HepG2 (cell line): Measurements from ENCODE around the gene NEDD4L. TPM values are rescaled to one million over a fixed set of nuclear protein-coding genes. Genes with fewer than 3 reads are reported as not detected.
A peak's percentile ranks its signal among the peaks of the same experiment; 100 is the strongest.

Experiments
- ATAC-seq: fragments of 200-7000 bp; cut with Tn5 transposase; 3 replicates; pipeline ENCODE4 v1.9.1; 2020; ENCODE audit warnings: mild to moderate bottlenecking, moderate library complexity
- BruUV-seq: library from RNA; stranded (reverse); fragments of 400-500 nt; replicated peaks from 2 replicates; lab custom pipeline; 2021; lab: Mats Ljungman, UMichigan
- CTCF ChIA-PET: fragments of 300-600 bp; formaldehyde crosslinking; extraction: SDS; loops from one replicate; lab custom pipeline; 2021; ENCODE audit warnings: low total read pairs, inconsistent platforms, low intra/inter-chr PET ratio; lab: Yijun Ruan, JAX
- POLR2A ChIA-PET: fragments of 350-600 bp; sonication (Branson Sonifier 250); formaldehyde crosslinking; loops from one replicate; lab custom pipeline; 2020; ENCODE audit warnings: antibody characterized with exemption, inconsistent platforms; lab: Yijun Ruan, JAX
- DNase-seq: peaks from one replicate; pipeline ENCODE4 v3.0.0-alpha.2; 2015; ENCODE audit warnings: low spot score
- FAIRE-seq: peaks from 3 replicates; lab custom pipeline; 2011; peaks lifted over from hg19 to GRCh38; lab: Jason Lieb, UNC
- H2AFZ ChIP-seq: one replicate; pipeline ENCODE4 v1.6.1; 2011; ENCODE audit warnings: low read length, inconsistent platforms
- H3K27ac ChIP-seq: fragments of 300-600 bp; 3 replicates; pipeline ENCODE4 v1.8.0; 2011; ENCODE audit warnings: mixed run types, mild to moderate bottlenecking, mixed read lengths, low read length, inconsistent platforms; ENCODE audit not compliant: insufficient read depth; ENCODE audit errors: extremely low read length
- H3K27me3 ChIP-seq, 2 experiments: fragments of 200-600 bp in 1 of 2; 2 replicates in 1 of 2; 3 replicates in 1 of 2; pipeline versions ENCODE4 v1.6.0 to v1.8.0; 2011; ENCODE audit warnings: low read length in 2 of 2, mild to moderate bottlenecking in 2 of 2, moderate library complexity in 2 of 2, inconsistent platforms in 1 of 2; ENCODE audit not compliant: insufficient read depth in 2 of 2, control insufficient read depth in 1 of 2
- H3K36me3 ChIP-seq, 2 experiments: fragments of 200-600 bp in 1 of 2; replicated peaks in 1 of 2; 2 replicates in 1 of 2; 3 replicates in 1 of 2; pipeline versions ENCODE4 v1.5.1 to v1.8.0; 2011; ENCODE audit warnings: low read length in 2 of 2, inconsistent platforms in 1 of 2; ENCODE audit not compliant: insufficient read depth in 2 of 2, control insufficient read depth in 1 of 2
- H3K4me1 ChIP-seq: 2 replicates; pipeline ENCODE4 v1.5.1; 2012; ENCODE audit warnings: low read length, inconsistent platforms; ENCODE audit not compliant: insufficient read depth
- H3K4me2 ChIP-seq: 2 replicates; pipeline ENCODE4 v1.6.0; 2011; ENCODE audit warnings: low read depth, low read length, inconsistent platforms
- H3K4me3 ChIP-seq, 3 experiments: fragments of 200-600 bp in 1 of 3; sonication (generic), shearing (Covaris generic) in 1 of 3; replicated peaks in 1 of 3; 2 replicates each; pipeline ENCODE4 v1.5.1; 2011 to 2016; ENCODE audit warnings: low read length in 3 of 3, inconsistent platforms in 2 of 3, low read depth in 2 of 3, mild to moderate bottlenecking in 2 of 3, control low read depth in 1 of 3, mixed read lengths in 1 of 3; ENCODE audit not compliant: insufficient read depth in 1 of 3
- H3K79me2 ChIP-seq: one replicate; pipeline ENCODE4 v1.6.1; 2011; ENCODE audit warnings: low read length, inconsistent platforms; ENCODE audit not compliant: insufficient read depth
- H3K9ac ChIP-seq: 2 replicates; pipeline ENCODE4 v1.6.0; 2011; ENCODE audit warnings: mild to moderate bottlenecking, low read depth, low read length, inconsistent platforms; ENCODE audit not compliant: insufficient read depth
- H3K9me3 ChIP-seq: 2 replicates; pipeline ENCODE4 v1.5.1; 2012; ENCODE audit warnings: mild to moderate bottlenecking, low read length
- H4K20me1 ChIP-seq: 2 replicates; pipeline ENCODE4 v1.6.0; 2011; ENCODE audit warnings: inconsistent platforms, mild to moderate bottlenecking, low read length, moderate library complexity; ENCODE audit not compliant: insufficient read depth
- CBX2 ChIP-seq, 2 experiments: fragments of 200-600 bp in 1 of 2; sonication (generic); formaldehyde crosslinking in 1 of 2; IDR thresholded peaks; 2 replicates each; pipeline versions ENCODE4 v1.7.0 to v1.8.1; 2018 to 2022; ENCODE audit warnings: low read depth in 2 of 2, low read length in 1 of 2, mild to moderate bottlenecking in 1 of 2, missing genetic modification reagents in 1 of 2
- ETV5 ChIP-seq: IDR thresholded peaks from 2 replicates; pipeline ENCODE4 v1.6.1; 2018; ENCODE audit warnings: missing biosample characterization, missing genetic modification reagents, inconsistent platforms, borderline replicate concordance
- RBFOX2 ChIP-seq: fragments of 200-400 bp; formaldehyde crosslinking; IDR thresholded peaks from 2 replicates; pipeline ENCODE4 v1.6.1; 2017; ENCODE audit warnings: low read depth, mild to moderate bottlenecking, low read length
- ZNF496 ChIP-seq: sonication (generic); formaldehyde crosslinking; IDR thresholded peaks from 2 replicates; pipeline ENCODE4 v1.8.1; 2023; ENCODE audit warnings: mild to moderate bottlenecking, moderate library complexity, missing genetic modification reagents; ENCODE audit not compliant: insufficient replicate concordance
- WGBS: methylation state at CpG from one replicate; pipeline ENCODE4 v1.1.6; 2017; ENCODE audit warnings: low lambda C conversion rate; 5-methylcytosine and 5-hydroxymethylcytosine counted together
- in situ Hi-C: cut with HindIII; loops from 2 replicates; pipeline ENCODE4 v1.10.0; 2017; ENCODE audit warnings: low pct_unique_long_range_greater_than_20kb; ENCODE audit not compliant: extremely low pct_ligation_motif_present
- intact Hi-C: fragments of 100-400 bp; cut with micrococcal nuclease; formaldehyde crosslinking; loops from one replicate; pipeline ENCODE4 v1.10.0; 2022; ENCODE audit not compliant: unreplicated experiment
- polyA plus RNA-seq, 8 experiments: library from polyadenylated mRNA; depleted of rRNA in 3 of 8; stranded (reverse) in 7 of 8; unstranded in 1 of 8; fragments of >200 nt; fragmentation: Illumina TruSeq in 4 of 8; extraction: Trizol in 4 of 8; gene quantifications; 2 replicates each; pipeline versions ENCODE4 v1.2.1 to v1.2.3, GENCODE V29; 2011 to 2016; ENCODE audit warnings: low read depth in 4 of 8, missing spikeins in 1 of 8, mixed read lengths in 1 of 8; ENCODE audit not compliant: insufficient read depth in 1 of 8
- total RNA-seq, 5 experiments: library from RNA; depleted of rRNA; stranded (reverse); fragments of >200 nt; fragmentation: Illumina TruSeq; extraction: Trizol; gene quantifications; 2 replicates each; pipeline ENCODE4 v1.2.3, GENCODE V29; 2016; ENCODE audit warnings: low read depth in 1 of 5
- TF ChIP-seq, protein P1 (sequence below): sonication (generic); formaldehyde crosslinking; IDR thresholded peaks from 2 replicates; pipeline ENCODE4 v1.8.1; 2023; ENCODE audit warnings: mild to moderate bottlenecking, missing genetic modification reagents, borderline replicate concordance

NEDD4L gene
- total and polyA plus RNA-seq, 2 of the 13 experiments (the other 11 are each of a cell fraction or from before 2014, with no cell fraction given): 168 to 390 TPM

DNA sequence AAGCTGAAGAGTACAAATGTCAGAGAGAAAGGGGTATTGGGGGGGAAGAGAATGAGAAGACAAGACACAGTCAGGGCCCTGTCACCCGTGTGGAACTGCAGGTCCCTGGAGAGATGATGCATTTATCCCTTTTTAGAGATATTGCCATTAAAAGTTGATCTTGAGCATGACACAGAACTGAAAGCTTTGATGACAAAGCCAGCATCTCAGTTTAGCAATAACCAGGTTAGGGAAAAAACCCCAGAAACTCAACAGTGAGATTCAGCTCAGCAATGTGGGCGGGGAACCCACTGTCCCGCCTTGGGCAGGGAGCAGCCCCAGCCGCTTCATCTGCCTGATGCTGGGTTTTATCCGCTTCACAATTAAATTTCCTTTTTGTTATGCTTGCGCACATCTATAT lies 181.1 kb downstream of the NEDD4L start:
- no peak for ATAC-seq
- 64% methylated on average over 6 of the region's 6 CpGs for WGBS
- Histone ChIP-seq H3K9ac (no peak overlapping the region), H4K20me1 (peaks cover 48% of the 10 kb centered on the region), H3K36me3 (peaks cover 2 to 13% of the 10 kb centered on the region in 2 experiments), H2AFZ (no peak overlapping the region), H3K4me1 (peaks cover 71% of the 10 kb centered on the region), H3K27me3 (no peaks in the 10 kb centered on the region), H3K4me3 (peak overlapping the region; percentile 31 to 96 (median 37); a peak in 5 of 6 replicates), H3K9me3 (no peaks in the 10 kb centered on the region), H3K27ac (no peak overlapping the region), H3K4me2 (peak overlapping the region; percentile 56), H3K79me2 (peaks cover 85% of the 10 kb centered on the region)
- POLR2A ChIA-PET: interaction anchor here (1.3 to 2.0 kb wide), 2 partner anchors 10 to 62 kb away, joined by 4 to 10 read pairs; no protein-coding TSS in a partner anchor
- no TSS peak for BruUV-seq
- no peak for FAIRE-seq
- no peak for DNase-seq
- intact Hi-C loops: loop anchor here (2.0 kb wide), 1 partner anchor 90 kb away; no protein-coding TSS in a partner anchor
- CTCF ChIA-PET: no interaction called here
- in situ Hi-C loops: no loop called here
- TF ChIP-seq CBX2 (IDR thresholded peaks at IDR 0.05; ENCODE audit: low read depth, low read length): no peak
- TF ChIP-seq CBX2 (CRISPR knock-in tag; IDR thresholded peaks at IDR 0.05; ENCODE audit: low read depth): no peak
- TF ChIP-seq RBFOX2: 0 out of 2 replicates have a peak, but pooled peaks have one; percentile 27
- TF ChIP-seq ZNF496: no peak

DNA sequence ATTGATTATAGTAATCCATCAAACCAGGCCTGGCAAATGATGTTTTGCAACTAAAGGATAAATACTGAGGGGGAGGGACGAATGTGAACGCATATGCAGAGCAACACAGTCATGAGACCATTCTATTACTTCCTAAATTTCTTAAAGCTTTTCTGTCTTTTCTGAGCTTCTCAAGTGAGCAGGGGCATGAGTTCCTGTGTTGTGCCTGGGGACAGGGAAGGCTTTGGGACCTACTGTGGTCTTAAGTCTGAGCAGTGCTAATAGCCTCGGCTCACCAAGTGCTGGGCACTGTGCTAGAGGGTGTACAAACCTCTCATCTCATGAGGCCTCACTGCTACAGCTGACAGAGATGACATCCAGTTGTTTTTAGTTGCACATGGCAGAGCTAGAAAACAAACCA lies 182.4 kb downstream of the NEDD4L start:
- H3K36me3 ChIP-seq: peaks cover 6 to 13% of the 10 kb centered on the region in 2 experiments
- no peak for FAIRE-seq
- H3K4me3 ChIP-seq: no peak overlapping the region
- in situ Hi-C loops (no loop called here), intact Hi-C loops (no loop called here)
- no peak for DNase-seq
- no peak for ATAC-seq
- no peak for TF ChIP-seq ETV5
- TF ChIP-seq, protein P1, sequence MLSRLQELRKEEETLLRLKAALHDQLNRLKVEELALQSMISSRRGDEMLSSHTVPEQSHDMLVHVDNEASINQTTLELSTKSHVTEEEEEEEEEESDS (CRISPR knock-in tag): no peak
- peak overlapping the region; percentile 56; the same call in 1 of the 2 replicates for H3K4me2 ChIP-seq
- peaks cover 50% of the 10 kb centered on the region for H4K20me1 ChIP-seq
- no peak overlapping the region for H3K9ac ChIP-seq
- CTCF ChIA-PET: no interaction called here
- H3K27ac ChIP-seq: no peak overlapping the region
- H3K79me2 ChIP-seq: peaks cover 96% of the 10 kb centered on the region
- POLR2A ChIA-PET: no interaction called here
- WGBS: 100% methylated on average over 2 of the region's 3 CpGs
- H3K4me1 ChIP-seq: peaks cover 77% of the 10 kb centered on the region
- BruUV-seq: no TSS peak
- no peaks in the 10 kb centered on the region for H3K27me3 ChIP-seq
- no peak overlapping the region for H2AFZ ChIP-seq
- no peaks in the 10 kb centered on the region for H3K9me3 ChIP-seq
